GM21576 (cell line): Measurements from ENCODE around the gene SMPDL3A.
"Not testable (repeated sequence)": the region's sequence is repeated elsewhere in the genome, so short reads cannot be mapped to it uniquely, and the experiment has no call there.

Source experiments
- ATAC-seq: cut with Tn5 transposase; IDR thresholded peaks from one replicate; pipeline ENCODE4 v1.9.1; 2021; ENCODE audit warnings: mild to moderate bottlenecking, moderate library complexity; ENCODE audit not compliant: unreplicated experiment

The SMPDL3A gene

GRCh38 chr6:122789182-122790027 lies at the start of gene SMPDL3A:
Gene SMPDL3A (plus strand): TSS chr6:122789258. CDS start chr6:122789347, 89 bp downstream.
- ATAC-seq: peak; percentile 58

GRCh38 chr6:122740091-122740490 lies 49.0 kb upstream of the SMPDL3A start:
- no peak for ATAC-seq

GRCh38 chr6:122740936-122741335 lies 48.1 kb upstream of the SMPDL3A start:
- no peak for ATAC-seq

GRCh38 chr6:122744247-122744646 lies 44.8 kb upstream of the SMPDL3A start:
- not testable (repeated sequence) for ATAC-seq

GRCh38 chr6:122744856-122745255 lies 44.2 kb upstream of the SMPDL3A start:
- ATAC-seq: not testable (repeated sequence)

GRCh38 chr6:122746688-122747087 lies 42.4 kb upstream of the SMPDL3A start:
- no peak for ATAC-seq

- ATAC-seq: no peak
Observed at GRCh38 chr6:122747573-122747972, 41.5 kb upstream of the SMPDL3A start.

GRCh38 chr6:122748945-122749344 lies 40.1 kb upstream of the SMPDL3A start:
- not testable (repeated sequence) for ATAC-seq

- ATAC-seq: no peak
Observed at GRCh38 chr6:122749451-122750050, 39.5 kb upstream of the SMPDL3A start.

- ATAC-seq: peak; percentile 91
Observed at GRCh38 chr6:122751326-122751725, 37.7 kb upstream of the SMPDL3A start.

GRCh38 chr6:122752459-122752858 lies 36.6 kb upstream of the SMPDL3A start:
- ATAC-seq: no peak

- no peak for ATAC-seq
Observed at GRCh38 chr6:122753000-122753687, 35.9 kb upstream of the SMPDL3A start.

- no peak for ATAC-seq
Observed at GRCh38 chr6:122753688-122754056, 35.4 kb upstream of the SMPDL3A start.

GRCh38 chr6:122754191-122754731 lies 34.8 kb upstream of the SMPDL3A start:
- no peak for ATAC-seq

- no peak for ATAC-seq
Observed at GRCh38 chr6:122755901-122756300, 33.2 kb upstream of the SMPDL3A start.

GRCh38 chr6:122758927-122759334 lies 30.1 kb upstream of the SMPDL3A start:
- ATAC-seq: peak; percentile 96

GRCh38 chr6:122760330-122760729 lies 28.7 kb upstream of the SMPDL3A start:
- ATAC-seq: no peak

GRCh38 chr6:122766256-122766655 lies 22.8 kb upstream of the SMPDL3A start:
- ATAC-seq: no peak

- ATAC-seq: no peak
Observed at GRCh38 chr6:122770835-122771601, 18.0 kb upstream of the SMPDL3A start.

GRCh38 chr6:122772724-122773415 lies 16.2 kb upstream of the SMPDL3A start:
- no peak for ATAC-seq
